H1 (cell line): ENCODE results near the gene MYRIP. TPM values are rescaled to one million over a fixed set of nuclear protein-coding genes. Genes with fewer than 3 reads are reported as not detected.
"Not testable (repeated sequence)": the region's sequence is repeated elsewhere in the genome, so short reads cannot be mapped to it uniquely, and the experiment has no call there.

ENCODE experiments used
- CTCF ChIA-PET: fragments of 300-600 bp; sonication (Branson Sonifier 250); formaldehyde crosslinking; loops from one replicate; lab custom pipeline; 2021; ENCODE audit not compliant: partially characterized antibody; lab: Charles Lee
- POLR2A ChIA-PET: fragments of 300-600 bp; sonication (Branson Sonifier 250); formaldehyde crosslinking; loops from one replicate; lab custom pipeline; 2021; ENCODE audit warnings: inconsistent platforms; ENCODE audit not compliant: partially characterized antibody; lab: Charles Lee
- DNase-seq, 2 experiments: peaks; one replicate each; pipeline versions ENCODE4 v3.0.0 to v3.0.0-alpha.2; 2010 to 2022; ENCODE audit warnings: low spot score in 2 of 2, low read depth in 1 of 2, mixed read lengths in 1 of 2
- FAIRE-seq: peaks from 2 replicates; lab custom pipeline; 2011; peaks lifted over from hg19 to GRCh38; lab: Jason Lieb, UNC
- H2AFZ ChIP-seq: 2 replicates; pipeline ENCODE4 v1.8.1; 2012; ENCODE audit warnings: low read length, inconsistent platforms
- H2AK5ac ChIP-seq: 2 replicates; pipeline ENCODE4 v1.6.1; 2013; ENCODE audit warnings: low read depth, low read length
- H2BK120ac ChIP-seq: replicated peaks from 2 replicates; pipeline ENCODE3; 2013; ENCODE audit warnings: low read depth, low read length, inconsistent platforms
- H2BK12ac ChIP-seq: 2 replicates; pipeline ENCODE4 v1.6.1; 2013; ENCODE audit warnings: low read depth, low read length
- H2BK15ac ChIP-seq: 2 replicates; pipeline ENCODE4 v1.6.1; 2013; ENCODE audit warnings: low read length
- H2BK20ac ChIP-seq: 2 replicates; pipeline ENCODE4 v1.6.1; 2013; ENCODE audit warnings: low read length
- H2BK5ac ChIP-seq: 2 replicates; pipeline ENCODE4 v1.6.1; 2013; ENCODE audit warnings: low read depth, low read length
- H3K14ac ChIP-seq: 2 replicates; pipeline ENCODE4 v1.6.1; 2013; ENCODE audit warnings: inconsistent platforms; ENCODE audit not compliant: insufficient read length
- H3K18ac ChIP-seq: 2 replicates; pipeline ENCODE4 v1.6.1; 2013; ENCODE audit warnings: low read length; ENCODE audit errors: extremely low read depth
- H3K23ac ChIP-seq: 2 replicates; pipeline ENCODE4 v1.6.1; 2013; ENCODE audit warnings: inconsistent platforms; ENCODE audit not compliant: insufficient read length
- H3K23me2 ChIP-seq: 2 replicates; pipeline ENCODE4 v1.6.1; 2013; ENCODE audit warnings: low read depth, low read length
- H3K27ac ChIP-seq: 2 replicates; pipeline ENCODE4 v1.6.1; 2011; ENCODE audit warnings: low read depth, low read length, inconsistent platforms
- H3K27me3 ChIP-seq, 4 experiments: replicated peaks in 1 of 4; 1 replicate in 1 of 4; 2 replicates in 3 of 4; pipeline versions ENCODE4 v1.6.1 to v1.8.1; 2011 to 2013; ENCODE audit warnings: low read length in 3 of 4, mild to moderate bottlenecking in 3 of 4, inconsistent platforms in 2 of 4, mixed read lengths in 2 of 4, moderate library complexity in 1 of 4; ENCODE audit not compliant: control insufficient read depth in 3 of 4, insufficient read depth in 3 of 4; ENCODE audit errors: extremely low read depth in 1 of 4
- H3K36me3 ChIP-seq, 4 experiments: 2 replicates each; pipeline versions ENCODE4 v1.6.1 to v1.8.1; 2011 to 2013; ENCODE audit warnings: mild to moderate bottlenecking in 4 of 4, low read length in 3 of 4, moderate library complexity in 2 of 4, control low read depth in 1 of 4, inconsistent platforms in 1 of 4; ENCODE audit not compliant: insufficient read depth in 4 of 4, control insufficient read depth in 2 of 4
- H3K4ac ChIP-seq: replicated peaks from 2 replicates; pipeline ENCODE3; 2013; ENCODE audit warnings: low read length, low read depth, mixed read lengths, inconsistent platforms; ENCODE audit not compliant: insufficient read length
- H3K4me1 ChIP-seq, 4 experiments: replicated peaks in 1 of 4; 1 replicate in 1 of 4; 2 replicates in 3 of 4; pipeline versions ENCODE4 v1.6.1 to v1.8.1; 2011 to 2013; ENCODE audit warnings: low read length in 3 of 4, inconsistent platforms in 2 of 4, mixed read lengths in 1 of 4; ENCODE audit not compliant: insufficient read depth in 4 of 4, control insufficient read depth in 3 of 4
- H3K4me2 ChIP-seq, 2 experiments: 2 replicates each; pipeline versions ENCODE4 v1.6.1 to v1.8.1; 2011 to 2013; ENCODE audit warnings: low read depth in 2 of 2, low read length in 2 of 2, control low read depth in 1 of 2, inconsistent platforms in 1 of 2, mild to moderate bottlenecking in 1 of 2; ENCODE audit not compliant: insufficient read depth in 1 of 2
- H3K4me3 ChIP-seq, 4 experiments: fragments of 200-600, 300-600 bp in 1 of 4; sonication (generic), shearing (Covaris generic), sonication (Bioruptor Twin) in 1 of 4; 2 replicates each; pipeline versions ENCODE4 v1.5.1 to v1.8.1; 2011 to 2016; ENCODE audit warnings: low read length in 4 of 4, low read depth in 3 of 4, control low read depth in 2 of 4, inconsistent platforms in 2 of 4, mild to moderate bottlenecking in 2 of 4, mixed read lengths in 1 of 4, moderate library complexity in 1 of 4; ENCODE audit not compliant: insufficient read depth in 2 of 4; ENCODE audit errors: extremely low read depth in 1 of 4
- H3K56ac ChIP-seq: replicated peaks from 2 replicates; pipeline ENCODE3; 2013; ENCODE audit warnings: low read depth, mild to moderate bottlenecking, mixed read lengths, low read length, inconsistent platforms; ENCODE audit not compliant: insufficient read length
- H3K79me1 ChIP-seq: 2 replicates; pipeline ENCODE4 v1.6.1; 2013; ENCODE audit warnings: low read depth, low read length, control low read depth
- H3K79me2 ChIP-seq, 2 experiments: 2 replicates each; pipeline versions ENCODE4 v1.6.1 to v1.8.1; 2012 to 2013; ENCODE audit warnings: low read length in 2 of 2, mild to moderate bottlenecking in 2 of 2, inconsistent platforms in 1 of 2; ENCODE audit not compliant: insufficient read depth in 2 of 2, control insufficient read depth in 1 of 2
- H3K9ac ChIP-seq, 4 experiments: replicated peaks in 1 of 4; 1 replicate in 1 of 4; 2 replicates in 3 of 4; pipeline versions ENCODE4 v1.6.1 to v1.8.1; 2011 to 2013; ENCODE audit warnings: low read depth in 3 of 4, low read length in 3 of 4, control low read depth in 2 of 4, mild to moderate bottlenecking in 2 of 4, moderate library complexity in 2 of 4, inconsistent platforms in 1 of 4; ENCODE audit errors: extremely low read depth in 1 of 4
- H3K9me3 ChIP-seq, 2 experiments: 2 replicates each; pipeline versions ENCODE4 v1.6.1 to v1.8.1; 2012 to 2013; ENCODE audit warnings: mild to moderate bottlenecking in 2 of 2, moderate library complexity in 2 of 2, control low read depth in 1 of 2, inconsistent platforms in 1 of 2, low read depth in 1 of 2, low read length in 1 of 2, mixed read lengths in 1 of 2; ENCODE audit not compliant: insufficient read depth in 2 of 2
- H4K20me1 ChIP-seq, 2 experiments: replicated peaks in 1 of 2; 2 replicates each; pipeline versions ENCODE3 to v1.8.1; 2011 to 2013; ENCODE audit warnings: inconsistent platforms in 2 of 2, low read length in 2 of 2, mild to moderate bottlenecking in 1 of 2; ENCODE audit not compliant: insufficient read depth in 2 of 2, control insufficient read depth in 1 of 2
- H4K5ac ChIP-seq: 2 replicates; pipeline ENCODE4 v1.6.1; 2013; ENCODE audit warnings: low read length, low read depth, mixed read lengths, inconsistent platforms; ENCODE audit not compliant: insufficient read length
- H4K8ac ChIP-seq: 2 replicates; pipeline ENCODE4 v1.8.0; 2013; ENCODE audit warnings: mild to moderate bottlenecking, moderate library complexity, low read length, inconsistent platforms; ENCODE audit not compliant: insufficient read depth; ENCODE audit errors: extremely low read depth
- H4K91ac ChIP-seq: replicated peaks from 2 replicates; pipeline ENCODE3; 2013; ENCODE audit warnings: low read length, mixed read lengths, inconsistent platforms; ENCODE audit not compliant: insufficient read length
- CBX5 ChIP-seq: fragments of 300-800, 300-1000 bp; sonication (generic); IDR thresholded peaks from 2 replicates; pipeline ENCODE4 v1.7.1; 2016; ENCODE audit warnings: antibody characterized with exemption, low read length, low read depth
- CTBP2 ChIP-seq: IDR thresholded peaks from 2 replicates; pipeline ENCODE4 v1.7.0; 2011; ENCODE audit warnings: borderline replicate concordance, mild to moderate bottlenecking, moderate library complexity, mixed read lengths, low read length; ENCODE audit not compliant: insufficient read depth, insufficient read length
- POLR2A ChIP-seq, 2 experiments: IDR thresholded peaks; 1 replicate in 1 of 2; 2 replicates in 1 of 2; pipeline ENCODE4 v1.6.1; 2011; ENCODE audit warnings: low read depth in 2 of 2, low read length in 2 of 2, mild to moderate bottlenecking in 2 of 2; ENCODE audit errors: control extremely low read depth in 1 of 2
- RXRA ChIP-seq: IDR thresholded peaks from 2 replicates; pipeline ENCODE4 v1.6.1; 2011; ENCODE audit warnings: low read depth, mild to moderate bottlenecking, low read length, moderate library complexity; ENCODE audit not compliant: insufficient read depth
- WGBS, 2 experiments: shearing (Covaris generic) in 1 of 2; methylation state at CpG; one replicate each; pipeline versions ENCODE4 v1.1.6 to v1.1.7; 2013 to 2015; ENCODE audit warnings: low lambda C conversion rate in 2 of 2, mixed read lengths in 2 of 2, inconsistent platforms in 1 of 2, low coverage in 1 of 2, missing lambda C conversion rate in 1 of 2; ENCODE audit not compliant: insufficient replicate concordance in 2 of 2, insufficient coverage in 1 of 2, insufficient read length in 1 of 2; ENCODE audit errors: extremely low coverage in 1 of 2, missing lambda C conversion rate in 1 of 2; 5-methylcytosine and 5-hydroxymethylcytosine counted together
- polyA plus RNA-seq, 7 experiments: library from polyadenylated mRNA; depleted of rRNA in 3 of 7; stranded (reverse) in 5 of 7; unstranded in 2 of 7; fragments of >200 nt in 5 of 7; fragments of 200-250 nt in 2 of 7; gene quantifications; 1 replicate in 5 of 7; 2 replicates in 1 of 7; 4 replicates in 1 of 7; pipeline versions ENCODE4 v1.2.1 to v1.2.3, GENCODE V29; 2011 to 2013; ENCODE audit warnings: missing spikeins in 2 of 7, mixed read lengths in 2 of 7
- total RNA-seq: library from RNA; stranded (reverse); fragmentation: NEBNext Ultra II Directional; extraction: Animal tissue kit (Norgen Biotek cat#: 25700); gene quantifications from 2 replicates; pipeline ENCODE4 v1.2.1, GENCODE V29; 2021

MYRIP gene
- total and polyA plus RNA-seq, 2 of the 8 experiments (the other 6 are each of a cell fraction or from before 2014, with no cell fraction given), result 0.54 to 4.3 TPM

GRCh38 chr3:40083066-40083465 lies 273.7 kb downstream of the MYRIP start:
- Histone ChIP-seq H3K14ac (no peak overlapping the region), H3K4ac (no peak overlapping the region), H3K18ac (no peak overlapping the region), H3K36me3 (no peaks in the 10 kb centered on the region), H3K79me1 (no peaks in the 10 kb centered on the region), H3K79me2 (no peaks in the 10 kb centered on the region), H2AK5ac (no peak overlapping the region), H2BK5ac (no peak overlapping the region), H2BK20ac (no peak overlapping the region), H3K23me2 (no peaks in the 10 kb centered on the region), H3K27me3 (no peaks in the 10 kb centered on the region), H3K56ac (no peak overlapping the region), H3K9ac (no peak overlapping the region), H3K23ac (no peak overlapping the region), H2BK120ac (no peak overlapping the region), H4K8ac (no peak overlapping the region), H4K5ac (no peak overlapping the region), H3K4me1 (no peaks in the 10 kb centered on the region), H4K91ac (no peak overlapping the region), H3K27ac (no peak overlapping the region), H3K4me3 (no peak overlapping the region), H3K4me2 (no peak overlapping the region), H2BK15ac (no peak overlapping the region), H3K9me3 (peaks cover 3 to 5% of the 10 kb centered on the region in 2 experiments; a peak in 2 of 4 replicates), H2BK12ac (no peak overlapping the region), H4K20me1 (no peaks in the 10 kb centered on the region), H2AFZ (no peak overlapping the region)
- ChIA-PET CTCF (no interaction called here), POLR2A (no interaction called here)
- FAIRE-seq (no peak), DNase-seq (no peak)
- TF ChIP-seq RXRA (no peak), CBX5 (no peak), POLR2A (IDR thresholded peaks at IDR 0.05; ENCODE audit: control extremely low read depth in 1 of 2, low read depth in 2 of 2, low read length in 2 of 2) (no peak), CTBP2 (no peak)

GRCh38 chr3:40084424-40084823 lies 275.0 kb downstream of the MYRIP start:
- H3K4ac ChIP-seq, H3K4me1 ChIP-seq, H2AK5ac ChIP-seq, H3K56ac ChIP-seq, H2BK12ac ChIP-seq, H2BK15ac ChIP-seq, H3K79me2 ChIP-seq, H4K20me1 ChIP-seq, CTCF ChIA-PET, H2AFZ ChIP-seq, H3K36me3 ChIP-seq, H4K5ac ChIP-seq, H3K9ac ChIP-seq, H4K8ac ChIP-seq, H3K4me3 ChIP-seq, H3K27ac ChIP-seq, H3K18ac ChIP-seq, H3K9me3 ChIP-seq, H4K91ac ChIP-seq, DNase-seq, H3K23me2 ChIP-seq, H2BK5ac ChIP-seq, H2BK120ac ChIP-seq, H3K23ac ChIP-seq, FAIRE-seq, POLR2A ChIA-PET, H3K27me3 ChIP-seq, H2BK20ac ChIP-seq, H3K4me2 ChIP-seq, H3K79me1 ChIP-seq, H3K14ac ChIP-seq: not testable (repeated sequence)
- 95% methylated on average over 11 of the region's 12 CpGs; no CpG with 5 or more reads in 1 of the 2 experiments for WGBS, 2 experiments
